K562 (cell line): ENCODE results near the gene TLE3. TPM values are rescaled to one million over a fixed set of nuclear protein-coding genes. Genes with fewer than 3 reads are reported as not detected.

Experiments used
- ATF6 ChIP-seq: sonication (generic); formaldehyde crosslinking; IDR thresholded peaks from 2 replicates; pipeline ENCODE4 v1.4.0; 2020; ENCODE audit warnings: mild to moderate bottlenecking, missing genetic modification reagents
- HBP1 ChIP-seq: fragments of 450-650 bp; formaldehyde crosslinking; IDR thresholded peaks from 2 replicates; pipeline ENCODE4 v1.4.0; 2022; ENCODE audit warnings: missing genetic modification characterization
- KLF10 ChIP-seq: fragments of 250-450 bp; sonication (Bioruptor Pico); IDR thresholded peaks from 2 replicates; pipeline ENCODE4 v1.6.1; 2021; ENCODE audit warnings: matching md5 sums
- MAFG ChIP-seq: fragments of 450-650 bp; conservative IDR thresholded peaks from 2 replicates; pipeline ENCODE4 v1.6.1; 2016; ENCODE audit warnings: missing genetic modification characterization, missing compliant biosample characterization
- NR4A1 ChIP-seq, 2 experiments: fragments of 250-450 bp in 1 of 2; fragments of 450-650 bp in 1 of 2; sonication (Bioruptor Pico) in 1 of 2; IDR thresholded peaks; 2 replicates each; pipeline versions ENCODE4 v1.4.0 to v1.6.1; 2016 to 2020; ENCODE audit warnings: mild to moderate bottlenecking in 2 of 2, missing compliant biosample characterization in 1 of 2, missing genetic modification characterization in 1 of 2, moderate library complexity in 1 of 2
- SIN3A ChIP-seq, 2 experiments: fragments of 150-350 bp in 1 of 2; IDR thresholded peaks; 2 replicates each; pipeline ENCODE4 v1.6.1; 2011 to 2016; ENCODE audit warnings: borderline replicate concordance in 2 of 2, low read depth in 2 of 2, low read length in 2 of 2, mild to moderate bottlenecking in 2 of 2, moderate library complexity in 2 of 2; ENCODE audit not compliant: control insufficient read depth in 1 of 2
- TBP ChIP-seq: optimal IDR thresholded peaks from 2 replicates; pipeline ENCODE3; 2011; ENCODE audit warnings: low read depth, low read length, improper control_type of control experiment
- polyA plus RNA-seq, 8 experiments: library from polyadenylated mRNA; depleted of rRNA in 4 of 8; stranded (reverse) in 5 of 8; unstranded in 3 of 8; fragments of >200 nt; fragmentation: Nextera tagmentation in 2 of 8; fragmentation: Illumina TruSeq in 1 of 8; extraction: Ambion mirVana in 2 of 8; extraction: Trizol in 1 of 8; gene quantifications; 2 replicates each; pipeline versions ENCODE4 v1.2.1 to v1.2.3, GENCODE V29; 2011 to 2014; ENCODE audit warnings: inconsistent platforms in 1 of 8, missing spikeins in 1 of 8
- total RNA-seq, 7 experiments: library from RNA; depleted of rRNA in 6 of 7; stranded (reverse); fragments of >200 nt in 6 of 7; fragmentation: Illumina TruSeq in 2 of 7; extraction: Trizol in 2 of 7; gene quantifications; 2 replicates each; pipeline versions ENCODE4 v1.2.1 to v1.2.3, GENCODE V29; 2011 to 2021; ENCODE audit warnings: low replicate concordance in 1 of 7
- TF ChIP-seq, protein P1 (sequence below), 2 experiments: fragments of 450-650 bp; IDR thresholded peaks; 2 replicates each; pipeline ENCODE4 v1.6.1; 2016; ENCODE audit warnings: mild to moderate bottlenecking in 2 of 2, borderline replicate concordance in 1 of 2, low read depth in 1 of 2, moderate library complexity in 1 of 2
- TF ChIP-seq, protein P2 (sequence below): sonication (generic); formaldehyde crosslinking; IDR thresholded peaks from 2 replicates; pipeline ENCODE4 v1.8.1; 2023; ENCODE audit warnings: mild to moderate bottlenecking, missing genetic modification reagents, moderate library complexity

The TLE3 gene
- total and polyA plus RNA-seq, 9 of the 15 experiments (the other 6 are each of a cell fraction or from before 2014, with no cell fraction given), result 1.5 to 84.2 (median 14.1) TPM

DNA sequence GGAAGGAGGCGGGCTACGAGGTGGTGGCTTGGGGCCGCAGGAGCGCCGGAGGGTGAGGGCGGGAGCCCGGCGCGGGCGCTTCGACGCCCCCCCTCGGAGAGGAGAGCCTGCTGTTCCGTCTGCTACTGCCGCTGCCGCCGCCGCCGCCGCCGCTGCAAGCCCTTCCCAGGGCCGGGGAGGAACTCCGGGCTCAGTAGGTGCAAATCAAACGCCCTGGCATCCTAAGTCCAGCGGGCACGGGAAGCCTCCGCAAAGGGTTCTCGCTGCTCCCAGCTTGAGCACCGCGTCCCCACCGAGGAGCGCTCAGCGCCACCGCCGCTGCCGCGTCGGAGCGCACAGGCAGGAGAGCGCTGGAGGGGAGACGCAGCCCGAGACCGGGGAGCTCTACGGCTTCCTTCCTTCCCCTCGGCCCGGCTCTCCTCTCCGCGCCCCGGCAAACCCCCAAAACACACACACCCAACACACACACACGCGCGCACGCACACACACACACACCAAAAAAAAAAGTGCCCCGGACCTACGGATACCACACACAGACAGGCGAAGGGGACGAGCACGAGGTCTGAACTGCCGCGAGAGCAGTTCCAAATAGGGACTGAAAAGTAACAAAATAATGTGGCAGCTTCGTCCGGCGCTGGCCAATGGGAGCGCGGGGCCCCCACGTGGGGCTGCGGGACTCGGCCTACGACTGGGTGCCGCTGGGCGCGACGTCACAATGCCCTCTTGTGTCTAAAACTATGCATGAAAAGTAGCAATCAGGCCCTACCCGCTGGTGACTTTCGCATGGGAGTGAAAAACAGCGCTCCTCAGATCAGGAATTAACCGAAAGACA lies at the start of gene TLE3 (continued):
- 0 out of 4 replicates have a peak, but pooled peaks of 1 of the 2 experiments have one; percentile 21 for TF ChIP-seq SIN3A (IDR thresholded peaks at IDR 0.05; ENCODE audit: borderline replicate concordance in 2 of 2, control insufficient read depth in 1 of 2, low read depth in 2 of 2, low read length in 2 of 2)
- TF ChIP-seq, protein P1, sequence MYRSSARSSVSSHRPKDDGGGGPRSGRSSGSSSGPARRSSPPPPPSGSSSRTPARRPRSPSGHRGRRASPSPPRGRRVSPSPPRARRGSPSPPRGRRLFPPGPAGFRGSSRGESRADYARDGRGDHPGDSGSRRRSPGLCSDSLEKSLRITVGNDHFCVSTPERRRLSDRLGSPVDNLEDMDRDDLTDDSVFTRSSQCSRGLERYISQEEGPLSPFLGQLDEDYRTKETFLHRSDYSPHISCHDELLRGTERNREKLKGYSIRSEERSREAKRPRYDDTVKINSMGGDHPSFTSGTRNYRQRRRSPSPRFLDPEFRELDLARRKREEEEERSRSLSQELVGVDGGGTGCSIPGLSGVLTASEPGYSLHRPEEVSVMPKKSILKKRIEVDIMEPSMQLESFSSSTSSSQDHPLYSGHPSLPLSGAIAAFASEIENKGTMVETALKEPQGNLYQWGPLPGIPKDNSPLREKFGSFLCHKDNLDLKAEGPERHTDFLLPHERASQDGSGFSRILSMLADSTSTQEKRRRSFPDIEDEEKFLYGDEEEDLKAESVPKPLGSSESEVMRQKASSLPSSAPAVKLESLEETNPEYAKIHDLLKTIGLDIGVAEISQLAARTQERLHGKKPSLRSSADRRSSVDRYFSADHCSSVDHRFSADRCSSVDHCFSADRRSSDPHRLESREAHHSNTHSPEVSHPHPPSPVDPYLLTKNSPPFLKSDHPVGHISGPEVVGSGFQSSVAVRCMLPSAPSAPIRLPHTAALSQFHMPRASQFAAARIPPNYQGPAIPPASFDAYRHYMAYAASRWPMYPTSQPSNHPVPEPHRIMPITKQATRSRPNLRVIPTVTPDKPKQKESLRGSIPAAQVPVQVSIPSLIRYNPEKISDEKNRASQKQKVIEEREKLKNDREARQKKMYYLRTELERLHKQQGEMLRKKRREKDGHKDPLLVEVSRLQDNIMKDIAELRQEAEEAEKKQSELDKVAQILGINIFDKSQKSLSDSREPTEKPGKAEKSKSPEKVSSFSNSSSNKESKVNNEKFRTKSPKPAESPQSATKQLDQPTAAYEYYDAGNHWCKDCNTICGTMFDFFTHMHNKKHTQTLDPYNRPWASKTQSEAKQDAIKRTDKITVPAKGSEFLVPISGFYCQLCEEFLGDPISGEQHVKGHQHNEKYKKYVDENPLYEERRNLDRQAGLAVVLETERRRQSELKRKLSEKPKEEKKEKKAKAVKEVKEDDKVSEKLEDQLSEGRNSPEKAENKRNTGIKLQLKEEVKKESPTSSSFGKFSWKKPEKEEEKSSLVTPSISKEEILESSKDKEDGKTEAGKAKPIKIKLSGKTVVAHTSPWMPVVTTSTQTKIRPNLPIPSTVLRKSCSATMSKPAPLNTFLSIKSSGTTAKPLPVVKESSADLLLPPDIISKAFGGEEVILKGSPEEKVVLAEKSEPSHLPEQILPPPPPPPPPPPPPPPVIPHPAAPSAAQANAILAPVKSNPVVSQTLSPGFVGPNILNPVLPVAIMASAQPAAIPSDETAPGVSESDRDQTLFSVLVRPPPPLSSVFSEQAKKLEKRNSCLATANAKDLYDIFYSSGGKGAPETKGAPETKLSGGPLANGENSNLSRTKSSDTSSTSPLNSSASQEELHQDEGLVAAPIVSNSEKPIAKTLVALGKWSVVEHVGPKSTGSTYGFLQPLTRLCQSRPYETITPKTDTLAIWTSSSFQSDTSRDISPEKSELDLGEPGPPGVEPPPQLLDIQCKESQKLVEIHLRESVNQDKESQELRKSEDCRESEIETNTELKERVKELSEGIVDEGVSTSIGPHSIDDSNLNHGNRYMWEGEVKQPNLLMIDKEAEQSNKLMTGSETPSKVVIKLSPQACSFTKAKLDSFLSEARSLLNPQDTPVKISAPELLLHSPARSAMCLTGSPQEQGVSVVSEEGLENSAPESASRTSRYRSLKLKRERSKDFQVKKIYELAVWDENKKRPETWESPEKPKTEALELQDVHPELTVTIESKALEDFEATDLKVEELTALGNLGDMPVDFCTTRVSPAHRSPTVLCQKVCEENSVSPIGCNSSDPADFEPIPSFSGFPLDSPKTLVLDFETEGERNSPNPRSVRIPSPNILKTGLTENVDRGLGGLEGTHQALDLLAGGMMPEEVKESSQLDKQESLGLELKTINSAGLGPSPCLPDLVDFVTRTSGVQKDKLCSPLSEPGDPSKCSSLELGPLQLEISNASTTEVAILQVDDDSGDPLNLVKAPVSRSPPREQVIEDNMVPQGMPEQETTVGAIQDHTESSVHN (IDR thresholded peaks at IDR 0.05; ENCODE audit: borderline replicate concordance in 1 of 2, low read depth in 1 of 2), result no peak
- TF ChIP-seq HBP1 (CRISPR knock-in tag), result peak; percentile 91
- TF ChIP-seq KLF10, result no peak
- TF ChIP-seq MAFG, result no peak
- TF ChIP-seq NR4A1 (CRISPR knock-in tag; IDR thresholded peaks at IDR 0.05), result no peak
- no peak for TF ChIP-seq NR4A1 (tag; IDR thresholded peaks at IDR 0.05)
- TF ChIP-seq, protein P2, sequence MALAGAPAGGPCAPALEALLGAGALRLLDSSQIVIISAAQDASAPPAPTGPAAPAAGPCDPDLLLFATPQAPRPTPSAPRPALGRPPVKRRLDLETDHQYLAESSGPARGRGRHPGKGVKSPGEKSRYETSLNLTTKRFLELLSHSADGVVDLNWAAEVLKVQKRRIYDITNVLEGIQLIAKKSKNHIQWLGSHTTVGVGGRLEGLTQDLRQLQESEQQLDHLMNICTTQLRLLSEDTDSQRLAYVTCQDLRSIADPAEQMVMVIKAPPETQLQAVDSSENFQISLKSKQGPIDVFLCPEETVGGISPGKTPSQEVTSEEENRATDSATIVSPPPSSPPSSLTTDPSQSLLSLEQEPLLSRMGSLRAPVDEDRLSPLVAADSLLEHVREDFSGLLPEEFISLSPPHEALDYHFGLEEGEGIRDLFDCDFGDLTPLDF, result peak; percentile 73; the same call in 1 of the 2 replicates
- peak; percentile 93 for TF ChIP-seq TBP
- no peak for TF ChIP-seq ATF6 (CRISPR knock-in tag)
